ENCODE measurements around the gene CHMP2A. TPM values are rescaled to one million over a fixed set of nuclear protein-coding genes. Genes with fewer than 3 reads are reported as not detected.

CHMP2A gene
- total and polyA plus RNA-seq, 10 donors, result 79.9 to 124 (median 108) TPM

DNA sequence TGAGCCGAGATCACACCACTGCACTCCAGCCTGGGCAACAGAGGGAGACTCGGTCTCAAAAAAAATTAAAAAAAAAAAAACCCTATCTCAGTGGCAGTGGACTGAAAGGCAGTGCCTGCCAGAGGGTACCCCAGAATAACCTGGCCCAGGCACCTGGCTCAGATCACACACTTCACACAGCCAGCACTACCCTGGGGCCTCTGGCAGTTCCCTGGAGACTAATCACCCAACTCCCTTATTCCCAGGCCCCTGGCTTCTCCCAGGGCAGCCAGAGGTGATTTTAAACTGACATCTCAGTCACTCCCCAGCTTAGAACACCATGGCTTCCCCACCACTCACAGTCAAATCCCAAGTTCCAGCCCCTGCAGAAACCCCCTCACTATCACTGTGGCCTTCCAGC is 39.6 kb downstream of the CHMP2A start:
- H3K4me1 ChIP-seq, result peaks cover 22 to 69% (median 57%) of the 10 kb centered on the region in 6 donors
- no peaks in the 10 kb centered on the region for H3K27me3 ChIP-seq (replicated peaks in 1 of 7)
- H3K4me3 ChIP-seq, result no peak overlapping the region
- intact Hi-C loops (cut with DNase I; ENCODE audit: low total_unique reads), result no loop called here
- no peak overlapping the region for H3K27ac ChIP-seq
- TF ChIP-seq POLR2A (IDR thresholded peaks at IDR 0.05), result no peak
- no peak for TF ChIP-seq POLR2AphosphoS5 (IDR thresholded peaks at IDR 0.05)
- TF ChIP-seq, protein P1, sequence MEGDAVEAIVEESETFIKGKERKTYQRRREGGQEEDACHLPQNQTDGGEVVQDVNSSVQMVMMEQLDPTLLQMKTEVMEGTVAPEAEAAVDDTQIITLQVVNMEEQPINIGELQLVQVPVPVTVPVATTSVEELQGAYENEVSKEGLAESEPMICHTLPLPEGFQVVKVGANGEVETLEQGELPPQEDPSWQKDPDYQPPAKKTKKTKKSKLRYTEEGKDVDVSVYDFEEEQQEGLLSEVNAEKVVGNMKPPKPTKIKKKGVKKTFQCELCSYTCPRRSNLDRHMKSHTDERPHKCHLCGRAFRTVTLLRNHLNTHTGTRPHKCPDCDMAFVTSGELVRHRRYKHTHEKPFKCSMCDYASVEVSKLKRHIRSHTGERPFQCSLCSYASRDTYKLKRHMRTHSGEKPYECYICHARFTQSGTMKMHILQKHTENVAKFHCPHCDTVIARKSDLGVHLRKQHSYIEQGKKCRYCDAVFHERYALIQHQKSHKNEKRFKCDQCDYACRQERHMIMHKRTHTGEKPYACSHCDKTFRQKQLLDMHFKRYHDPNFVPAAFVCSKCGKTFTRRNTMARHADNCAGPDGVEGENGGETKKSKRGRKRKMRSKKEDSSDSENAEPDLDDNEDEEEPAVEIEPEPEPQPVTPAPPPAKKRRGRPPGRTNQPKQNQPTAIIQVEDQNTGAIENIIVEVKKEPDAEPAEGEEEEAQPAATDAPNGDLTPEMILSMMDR (IDR thresholded peaks at IDR 0.05 in 8 of 11, conservative IDR thresholded peaks at IDR 0.05 in 3 of 11), result no peak
- peaks cover 3 to 34% (median 17%) of the 10 kb centered on the region in 6 donors for H3K36me3 ChIP-seq
- 87 to 94% (median 93%) methylated on average over 2 of the region's 2 CpGs for whole genome bisulfite sequencing, 5 donors
- H3K9me3 ChIP-seq, result no peaks in the 10 kb centered on the region
- no peak for DNase-seq

DNA sequence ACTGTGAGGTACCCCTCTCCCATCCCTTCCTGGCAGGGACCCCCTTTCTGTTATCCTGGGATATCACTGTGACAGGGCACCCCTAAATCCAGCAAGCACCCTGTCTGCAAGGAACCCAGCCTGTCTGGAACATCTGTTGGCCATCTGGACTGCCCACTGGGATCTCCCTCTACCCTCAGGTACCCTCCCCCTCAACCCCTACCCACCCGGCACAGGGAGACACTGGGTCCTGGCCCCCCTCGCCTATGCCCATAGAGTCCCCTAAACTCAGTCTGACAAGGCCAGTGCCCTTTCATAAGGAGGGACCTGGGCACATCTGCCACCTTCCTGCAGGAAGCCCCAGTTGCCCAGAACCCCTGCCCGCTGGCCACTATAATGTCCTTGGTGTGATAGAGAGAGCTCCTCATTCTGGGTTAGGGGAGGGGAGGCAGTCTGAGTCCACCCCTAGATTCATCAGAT is 40.3 kb downstream of the CHMP2A start:
- peak overlapping the region; percentile 21 to 74 (median 40) for H3K4me3 ChIP-seq
- intact Hi-C loops (cut with DNase I; ENCODE audit: low total_unique reads), result no loop called here
- WGBS, 5 donors, result 56 to 72% (median 66%) methylated on average over 3 of the region's 3 CpGs
- TF ChIP-seq, protein P1 (IDR thresholded peaks at IDR 0.05 in 8 of 11, conservative IDR thresholded peaks at IDR 0.05 in 3 of 11), result no peak
- TF ChIP-seq POLR2A (IDR thresholded peaks at IDR 0.05), result no peak
- no peak for TF ChIP-seq POLR2AphosphoS5 (IDR thresholded peaks at IDR 0.05)
- H3K9me3 ChIP-seq, result no peaks in the 10 kb centered on the region
- no peaks in the 10 kb centered on the region for H3K27me3 ChIP-seq (replicated peaks in 1 of 7)
- H3K4me1 ChIP-seq, result peaks cover 22 to 63% (median 54%) of the 10 kb centered on the region in 6 donors
- H3K27ac ChIP-seq, result peak overlapping the region in 4 of 8 donors; percentile 55 to 77 (median 70)
- H3K36me3 ChIP-seq, result peaks cover 3 to 34% (median 17%) of the 10 kb centered on the region in 6 donors
- DNase-seq, result no peak

DNA sequence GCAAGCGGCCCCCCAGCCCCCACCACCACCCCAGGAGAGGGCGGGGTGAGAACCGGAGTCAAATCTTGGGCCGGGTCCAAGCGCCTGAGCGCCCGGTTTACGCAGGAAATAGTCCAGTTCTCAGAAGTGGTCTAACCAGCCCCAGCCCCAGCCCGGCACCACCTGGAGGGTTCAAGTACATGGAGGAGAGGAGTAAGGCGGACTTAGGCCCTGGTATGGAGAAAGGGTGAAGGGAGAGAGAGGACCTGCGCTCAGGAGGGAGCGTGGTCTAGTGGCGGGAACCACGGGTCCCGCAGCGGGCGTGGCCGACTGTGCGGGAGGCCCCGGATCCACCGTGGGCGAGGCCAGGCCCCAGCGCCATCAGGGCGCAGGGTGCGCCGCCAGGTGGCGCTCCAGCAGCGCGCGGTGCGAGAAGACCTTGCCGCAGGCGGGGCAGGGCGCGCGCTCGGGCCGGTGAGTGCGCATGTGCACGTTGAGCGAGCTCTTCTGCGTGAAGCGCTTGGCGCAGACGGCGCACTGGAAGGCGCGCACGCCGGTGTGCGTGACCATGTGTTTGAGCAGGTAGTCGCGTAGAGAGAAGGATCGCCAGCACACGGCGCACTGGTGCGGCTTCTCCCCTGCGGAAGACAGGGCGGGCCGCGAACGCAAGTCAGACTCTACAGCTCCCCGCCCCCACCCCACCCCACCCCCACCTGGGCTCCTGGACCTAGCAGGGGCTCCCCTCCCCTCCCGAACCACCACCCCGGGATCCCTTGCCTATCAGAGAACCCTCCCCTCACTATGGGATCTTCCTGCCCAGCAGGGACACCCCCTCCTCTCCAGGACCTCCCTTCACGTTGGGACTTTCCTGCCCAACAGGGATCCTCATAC is 41.0 kb downstream of the CHMP2A start:
- H3K36me3 ChIP-seq, result peaks cover 3 to 34% (median 17%) of the 10 kb centered on the region in 6 donors
- H3K4me3 ChIP-seq, result peak overlapping the region; percentile 21 to 74 (median 40)
- no peak for TF ChIP-seq POLR2A (IDR thresholded peaks at IDR 0.05)
- TF ChIP-seq, protein P1 (IDR thresholded peaks at IDR 0.05 in 8 of 11, conservative IDR thresholded peaks at IDR 0.05 in 3 of 11), result peak; percentile 80 to 98 (median 97)
- peak; percentile 85 to 90 (median 89) for TF ChIP-seq POLR2AphosphoS5 (IDR thresholded peaks at IDR 0.05)
- peak; percentile 97 for DNase-seq
- H3K27me3 ChIP-seq (replicated peaks in 1 of 7), result no peaks in the 10 kb centered on the region
- intact Hi-C loops (cut with DNase I; ENCODE audit: low total_unique reads), result no loop called here
- H3K9me3 ChIP-seq, result peaks cover 0 to under 1% (median 0%) of the 10 kb centered on the region in 8 donors
- H3K27ac ChIP-seq, result peak overlapping the region in 7 of 8 donors; percentile 55 to 77 (median 64)
- 10 to 20% (median 12%) methylated on average over 53 to 66 of the region's 66 CpGs for WGBS, 5 donors
- H3K4me1 ChIP-seq, result peaks cover 22 to 59% (median 52%) of the 10 kb centered on the region in 6 donors

DNA sequence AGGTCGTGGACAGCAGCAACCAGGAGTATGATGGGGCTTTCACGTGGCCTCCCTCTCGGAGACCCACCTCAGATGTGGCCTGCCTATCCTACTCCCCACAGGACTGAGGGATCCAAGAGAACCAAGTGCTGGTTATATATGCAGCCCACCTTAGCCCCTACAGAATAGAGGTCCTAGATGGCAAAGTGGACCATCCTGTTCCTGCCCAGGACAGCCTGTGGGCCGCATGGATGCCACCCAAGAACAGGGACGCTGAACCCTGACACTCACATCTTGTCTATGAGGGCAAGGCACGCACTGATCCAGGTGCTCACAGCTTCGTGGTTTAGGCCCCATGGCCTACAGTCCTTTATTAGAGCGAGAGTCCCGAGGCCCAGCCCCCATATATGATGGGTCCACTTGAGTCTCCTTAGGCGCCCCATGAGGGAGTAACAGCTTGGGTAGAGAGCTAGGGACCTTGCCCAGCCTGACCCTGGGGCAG is 41.7 kb downstream of the CHMP2A start:
- Histone ChIP-seq H3K27ac (peak overlapping the region in 6 of 8 donors; percentile 55 to 77 (median 68)), H3K9me3 (peaks cover 0 to 6% (median 0%) of the 10 kb centered on the region in 8 donors), H3K36me3 (peaks cover 3 to 34% (median 17%) of the 10 kb centered on the region in 6 donors), H3K4me3 (peak overlapping the region in 1 of 8 donors; percentile 74), H3K4me1 (peaks cover 16 to 53% (median 45%) of the 10 kb centered on the region in 6 donors), H3K27me3 (replicated peaks in 1 of 7) (no peaks in the 10 kb centered on the region)
- TF ChIP-seq POLR2A (IDR thresholded peaks at IDR 0.05) (no peak), POLR2AphosphoS5 (IDR thresholded peaks at IDR 0.05) (no peak)
- TF ChIP-seq, protein P1 (IDR thresholded peaks at IDR 0.05 in 8 of 11, conservative IDR thresholded peaks at IDR 0.05 in 3 of 11), result no peak
- intact Hi-C loops (cut with DNase I; ENCODE audit: low total_unique reads), result no loop called here
- WGBS, 5 donors, result 77 to 91% (median 85%) methylated on average over 6 to 10 of the region's 10 CpGs
- DNase-seq, result no peak
